Transverse colon (tissue), 4 donors: ENCODE measurements around the gene RAB3IL1. TPM values are rescaled to one million over a fixed set of nuclear protein-coding genes. Genes with fewer than 3 reads are reported as not detected.

Source experiments
- DNase-seq: peaks from one replicate; pipeline ENCODE4 v3.0.0-alpha.2; 2019
- H3K27ac ChIP-seq, 4 donors: fragments of 200-600 bp; sonication (generic); 2 replicates each; pipeline ENCODE4 v1.5.1; 2016 to 2018; ENCODE audit warnings: inconsistent platforms in 4 of 4
- H3K27me3 ChIP-seq: fragments of 200-600 bp; sonication (generic); 2 replicates; pipeline ENCODE4 v1.5.1; 2017; ENCODE audit warnings: inconsistent platforms
- H3K36me3 ChIP-seq, 4 donors: fragments of 200-600 bp; sonication (generic); 2 replicates each; pipeline ENCODE4 v1.5.1; 2017 to 2019; ENCODE audit warnings: inconsistent platforms in 4 of 4
- H3K4me1 ChIP-seq, 4 donors: fragments of 200-600 bp; sonication (generic); 2 replicates each; pipeline ENCODE4 v1.5.1; 2017 to 2020; ENCODE audit warnings: inconsistent platforms in 4 of 4
- H3K4me3 ChIP-seq, 4 donors: fragments of 200-600 bp; sonication (generic); 1 replicate in 1 of 4; 2 replicates in 3 of 4; pipeline versions ENCODE4 v1.5.1 to v1.6.1; 2017 to 2019; ENCODE audit warnings: inconsistent platforms in 4 of 4
- H3K9me3 ChIP-seq, 2 donors: fragments of 200-600 bp; sonication (generic); 2 replicates each; pipeline ENCODE4 v1.5.1; 2017 to 2019; ENCODE audit warnings: inconsistent platforms in 2 of 2
- EP300 ChIP-seq: sonication (generic); formaldehyde crosslinking; IDR thresholded peaks from one replicate; pipeline ENCODE4 v1.6.1; 2017; ENCODE audit warnings: antibody characterized with exemption, low read depth
- POLR2A ChIP-seq: fragments of 450-650 bp; IDR thresholded peaks from one replicate; pipeline ENCODE4 v1.6.1; 2016; ENCODE audit warnings: antibody characterized with exemption, mild to moderate bottlenecking, moderate library complexity
- POLR2AphosphoS5 ChIP-seq, 3 donors: sonication (generic); formaldehyde crosslinking; IDR thresholded peaks; one replicate each; pipeline ENCODE4 v1.6.1; 2016; ENCODE audit warnings: antibody characterized with exemption in 3 of 3
- WGBS, 2 donors: methylation state at CpG; one replicate each; pipeline ENCODE4 v1.1.5; 2018; ENCODE audit warnings: low coverage in 1 of 2; 5-methylcytosine and 5-hydroxymethylcytosine counted together
- in situ Hi-C, 4 donors: fragments of 200-750 bp; cut with MboI; loops; one replicate each; pipeline versions ENCODE4 v1.15.0 to v1.15.1; 2017; ENCODE audit warnings: low sequenced_read_pairs in 3 of 4, low pct_ligation_motif_present in 1 of 4, low pct_unique_long_range_greater_than_20kb in 1 of 4
- intact Hi-C: fragments of 100-400 bp; cut with DNase I; formaldehyde crosslinking; loops from one replicate; pipeline ENCODE4 v1.15.1; 2023; ENCODE audit warnings: low total_unique reads
- small RNA-seq, 4 donors: library from RNA; depleted of rRNA; stranded (forward); fragments of <200 nt; gene quantifications; one replicate each; pipeline ENCODE3, GENCODE V24; 2016
- total RNA-seq, 4 donors: library from RNA; depleted of rRNA; stranded (reverse); fragments of >200 nt; gene quantifications; one replicate each; pipeline ENCODE4 v1.1.0, GENCODE V29; 2016
- TF ChIP-seq, protein P1 (sequence below), 5 experiments: fragments of 200-600 bp in 3 of 5; fragments of 450-650 bp in 2 of 5; sonication (generic) in 3 of 5; IDR thresholded peaks; 1 replicate in 2 of 5; 2 replicates in 3 of 5; pipeline ENCODE4 v1.5.1; 2016 to 2017; ENCODE audit warnings: antibody characterized with exemption in 5 of 5, inconsistent platforms in 3 of 5, mild to moderate bottlenecking in 2 of 5, moderate library complexity in 1 of 5

RAB3IL1 gene
- total RNA-seq, 4 donors from 2014 or later: 1.2 to 7.6 (median 5.9) TPM

DNA sequence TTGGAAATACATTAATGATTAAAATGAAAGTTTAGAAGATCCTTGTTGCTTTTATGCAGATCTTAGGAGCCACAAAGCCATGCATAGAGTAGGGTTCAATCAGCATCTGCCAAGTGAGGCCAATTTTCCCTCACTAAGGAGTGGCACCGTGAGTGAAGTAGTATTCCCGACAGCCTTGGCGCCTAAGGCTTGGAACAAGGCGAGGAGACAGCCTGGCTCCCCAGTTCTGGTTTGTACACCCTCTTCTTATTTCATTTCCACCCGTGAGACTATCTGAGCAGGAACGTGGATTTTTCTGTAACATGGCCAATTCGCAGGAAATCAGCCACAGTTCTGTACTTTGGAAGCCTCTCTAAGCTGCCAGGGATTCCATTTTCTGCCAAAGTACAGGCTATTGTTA is 66.7 kb downstream of the RAB3IL1 start:
- Histone ChIP-seq H3K4me3 (no peak overlapping the region), H3K9me3 (no peaks in the 10 kb centered on the region), H3K27ac (no peak overlapping the region), H3K27me3 (no peaks in the 10 kb centered on the region), H3K36me3 (no peaks in the 10 kb centered on the region), H3K4me1 (no peaks in the 10 kb centered on the region)
- intact Hi-C loops: no loop called here
- in situ Hi-C loops: loop anchor here in 2 of 4 donors (25.0 kb wide), 1 partner anchor 462 kb away; no protein-coding TSS in a partner anchor
- 33 to 62% methylated on average over 1 to 7 of the region's 7 CpGs for WGBS, 2 donors
- no peak for TF ChIP-seq POLR2A
- no peak for TF ChIP-seq EP300
- TF ChIP-seq, protein P1, sequence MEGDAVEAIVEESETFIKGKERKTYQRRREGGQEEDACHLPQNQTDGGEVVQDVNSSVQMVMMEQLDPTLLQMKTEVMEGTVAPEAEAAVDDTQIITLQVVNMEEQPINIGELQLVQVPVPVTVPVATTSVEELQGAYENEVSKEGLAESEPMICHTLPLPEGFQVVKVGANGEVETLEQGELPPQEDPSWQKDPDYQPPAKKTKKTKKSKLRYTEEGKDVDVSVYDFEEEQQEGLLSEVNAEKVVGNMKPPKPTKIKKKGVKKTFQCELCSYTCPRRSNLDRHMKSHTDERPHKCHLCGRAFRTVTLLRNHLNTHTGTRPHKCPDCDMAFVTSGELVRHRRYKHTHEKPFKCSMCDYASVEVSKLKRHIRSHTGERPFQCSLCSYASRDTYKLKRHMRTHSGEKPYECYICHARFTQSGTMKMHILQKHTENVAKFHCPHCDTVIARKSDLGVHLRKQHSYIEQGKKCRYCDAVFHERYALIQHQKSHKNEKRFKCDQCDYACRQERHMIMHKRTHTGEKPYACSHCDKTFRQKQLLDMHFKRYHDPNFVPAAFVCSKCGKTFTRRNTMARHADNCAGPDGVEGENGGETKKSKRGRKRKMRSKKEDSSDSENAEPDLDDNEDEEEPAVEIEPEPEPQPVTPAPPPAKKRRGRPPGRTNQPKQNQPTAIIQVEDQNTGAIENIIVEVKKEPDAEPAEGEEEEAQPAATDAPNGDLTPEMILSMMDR (IDR thresholded peaks at IDR 0.05): no peak
- DNase-seq: no peak

DNA sequence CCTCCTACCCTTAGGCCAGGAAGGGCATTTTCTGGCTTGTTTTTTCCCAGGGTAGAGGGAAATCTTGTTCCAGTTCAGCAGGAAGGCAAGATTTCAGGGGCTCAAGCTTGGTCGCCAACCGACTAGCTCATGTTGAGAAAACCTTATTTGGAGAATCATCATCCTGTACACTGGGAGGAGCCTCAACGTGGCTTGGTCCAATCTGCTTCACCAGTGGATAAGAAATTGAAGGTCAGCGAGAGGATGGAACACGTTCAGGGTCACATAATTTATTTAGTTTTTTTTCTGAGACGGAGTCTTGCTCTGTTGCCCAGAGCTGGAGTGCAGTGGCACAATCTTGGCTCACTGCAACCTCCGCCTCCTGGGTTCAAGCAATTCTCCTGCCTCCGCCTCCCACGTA is 68.7 kb downstream of the RAB3IL1 start:
- DNase-seq: no peak
- H3K27ac ChIP-seq: no peak overlapping the region
- in situ Hi-C loops: no loop called here
- intact Hi-C loops: no loop called here
- TF ChIP-seq POLR2AphosphoS5 (IDR thresholded peaks at IDR 0.05) (no peak), POLR2A (no peak), EP300 (no peak)
- TF ChIP-seq, protein P1 (IDR thresholded peaks at IDR 0.05): no peak
- H3K27me3 ChIP-seq: no peaks in the 10 kb centered on the region
- H3K36me3 ChIP-seq: no peaks in the 10 kb centered on the region
- H3K4me1 ChIP-seq: no peaks in the 10 kb centered on the region
- H3K9me3 ChIP-seq: no peaks in the 10 kb centered on the region
- 88 to 90% methylated on average over 6 to 9 of the region's 9 CpGs for WGBS, 2 donors
- no peak overlapping the region for H3K4me3 ChIP-seq

DNA sequence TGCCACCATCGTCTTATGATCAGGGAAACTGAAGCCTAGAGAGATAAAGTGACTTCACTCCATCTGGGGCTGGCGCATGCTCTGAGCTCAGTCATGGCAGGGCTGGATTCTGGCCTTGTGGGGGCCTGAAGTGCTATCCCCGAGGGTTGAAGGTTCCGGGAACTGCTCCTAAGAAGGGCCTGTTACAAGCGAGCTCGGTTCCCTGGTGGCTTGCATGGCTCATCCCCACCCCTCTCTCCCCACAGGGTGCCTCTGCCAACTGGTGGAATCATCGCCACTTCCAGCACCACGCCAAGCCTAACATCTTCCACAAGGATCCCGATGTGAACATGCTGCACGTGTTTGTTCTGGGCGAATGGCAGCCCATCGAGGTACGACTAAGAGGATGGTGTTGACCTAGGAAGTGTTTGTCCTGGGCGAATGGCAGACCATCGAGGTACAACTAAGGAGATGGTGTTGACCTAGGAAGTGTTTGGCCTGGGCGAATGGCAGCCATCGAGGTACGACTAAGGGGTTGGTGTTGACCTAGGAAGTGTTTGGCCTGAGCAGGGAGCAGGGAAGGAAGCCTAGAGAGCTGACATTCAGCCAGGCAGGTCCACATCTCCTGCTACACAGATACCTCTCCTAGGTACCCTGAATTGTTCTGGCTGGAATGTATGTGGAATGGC is 69.3 kb downstream of the RAB3IL1 start:
- in situ Hi-C loops (no loop called here), intact Hi-C loops (no loop called here)
- no peaks in the 10 kb centered on the region for H3K36me3 ChIP-seq
- no peaks in the 10 kb centered on the region for H3K4me1 ChIP-seq
- TF ChIP-seq POLR2A (no peak), EP300 (no peak), POLR2AphosphoS5 (IDR thresholded peaks at IDR 0.05) (no peak)
- TF ChIP-seq, protein P1 (IDR thresholded peaks at IDR 0.05): no peak
- DNase-seq: no peak
- no peaks in the 10 kb centered on the region for H3K9me3 ChIP-seq
- H3K27me3 ChIP-seq: no peaks in the 10 kb centered on the region
- no peak overlapping the region for H3K27ac ChIP-seq
- H3K4me3 ChIP-seq: no peak overlapping the region
- 91 to 92% methylated on average over 4 to 18 of the region's 18 CpGs for WGBS, 2 donors

Small RNAs within 50 kb of the gene (small RNA-seq; reads per million reads assigned to genes)
- gene MIR6746 (0 reads per million in 4 donors), gene RNU6-1243P (0 reads per million in 4 donors)

Other genes with a start within 250 kb of the RAB3IL1 start
- gene DAGLA, start 237.2 kb downstream of the RAB3IL1 start, total RNA-seq: 10 to 100 TPM; 11.9 to 31.4 (median 17.0) TPM
- gene MYRF, start 164.9 kb downstream of the RAB3IL1 start, total RNA-seq: 10 to 100 TPM in 3 of 4 donors, 1 to 10 TPM in 1; 2.0 to 14.2 (median 10.7) TPM
- gene TMEM258, start 125.0 kb downstream of the RAB3IL1 start, total RNA-seq: 10 to 100 TPM in 3 of 4 donors, 1 to 10 TPM in 1; 8.2 to 34.7 (median 23.7) TPM
- 1 to 10 TPM in 3 of 4 donors, under 1 TPM in 1; 1.00 to 9.4 (median 4.5) TPM for gene FEN1, start 124.7 kb downstream of the RAB3IL1 start, total RNA-seq
- 10 to 100 TPM in 1 of 4 donors, 1 to 10 TPM in 3; 2.2 to 13.8 (median 3.7) TPM for gene FADS1, start 100.6 kb downstream of the RAB3IL1 start, total RNA-seq
- 10 to 100 TPM in 1 of 4 donors, 1 to 10 TPM in 3; 2.7 to 28.8 (median 3.9) TPM for gene FADS2, start 89.3 kb downstream of the RAB3IL1 start, total RNA-seq
- 10 to 100 TPM; 19.5 to 96.9 (median 31.6) TPM for gene FADS3, start 26.0 kb downstream of the RAB3IL1 start, total RNA-seq
- gene BEST1, start 32.8 kb upstream of the RAB3IL1 start, total RNA-seq: 1 to 10 TPM in 3 of 4 donors, under 1 TPM in 1; 0.40 to 3.7 (median 2.6) TPM
- gene FTH1, start 50.1 kb upstream of the RAB3IL1 start, total RNA-seq: 1,000 to 10,000 TPM; 2,288 to 6,007 (median 4,694) TPM
- gene INCENP, start 206.4 kb upstream of the RAB3IL1 start, total RNA-seq: 10 to 100 TPM; 10.5 to 38.9 (median 26.1) TPM